ENCODE data around the gene PLA2G6. TPM values are rescaled to one million over a fixed set of nuclear protein-coding genes. Genes with fewer than 3 reads are reported as not detected.

The PLA2G6 gene
- total RNA-seq, 1 donor from 2014 or later, result 53.7 TPM

GRCh38 chr22:38215156-38216038 lies 33.8 kb upstream of the PLA2G6 start:
- intact Hi-C loops (cut with DNase I), result no loop called here

GRCh38 chr22:38214302-38215056 lies 32.8 kb upstream of the PLA2G6 start:
- DNase-seq (ENCODE audit: low spot score) (peak; percentile 89), ATAC-seq (peak; percentile 71)
- intact Hi-C loops (cut with DNase I), result no loop called here

More at GRCh38 chr22:38215156-38216038, 33.8 kb upstream of the PLA2G6 start:
- DNase-seq (ENCODE audit: low spot score) (peak; percentile 54), ATAC-seq (peak; percentile 0)

GRCh38 chr22:38213990-38214301 lies 32.3 kb upstream of the PLA2G6 start:
- intact Hi-C loops (cut with DNase I), result no loop called here
- ATAC-seq, result peak; percentile 1
- DNase-seq (ENCODE audit: low spot score), result no peak

GRCh38 chr22:38213319-38213989 lies 31.8 kb upstream of the PLA2G6 start:
- ATAC-seq (no peak), DNase-seq (ENCODE audit: low spot score) (no peak)
- intact Hi-C loops (cut with DNase I), result no loop called here

GRCh38 chr22:38212442-38212841 lies 30.8 kb upstream of the PLA2G6 start:
- ATAC-seq, result no peak
- intact Hi-C loops (cut with DNase I), result no loop called here
- no peak for DNase-seq (ENCODE audit: low spot score)

GRCh38 chr22:38211556-38211955 lies 29.9 kb upstream of the PLA2G6 start:
- intact Hi-C loops (cut with DNase I), result no loop called here
- DNase-seq (ENCODE audit: low spot score) (peak; percentile 53), ATAC-seq (no peak)

- no peak for ATAC-seq
- intact Hi-C loops (cut with DNase I), result no loop called here
These were observed 26.9 kb upstream of the PLA2G6 start for GRCh38 chr22:38208551-38208968.

GRCh38 chr22:38207898-38208432 lies 26.3 kb upstream of the PLA2G6 start:
- ATAC-seq (no peak), DNase-seq (ENCODE audit: low spot score) (no peak)
- intact Hi-C loops (cut with DNase I), result no loop called here

More at GRCh38 chr22:38208551-38208968, 26.9 kb upstream of the PLA2G6 start:
- DNase-seq (ENCODE audit: low spot score), result no peak

GRCh38 chr22:38205261-38206128 lies 23.9 kb upstream of the PLA2G6 start:
- intact Hi-C loops (cut with DNase I), result no loop called here
- DNase-seq (ENCODE audit: low spot score) (peak; percentile 89), ATAC-seq (peak; percentile 69)

- DNase-seq (ENCODE audit: low spot score) (no peak), ATAC-seq (no peak)
- intact Hi-C loops (cut with DNase I), result no loop called here
These were observed 23.2 kb upstream of the PLA2G6 start for GRCh38 chr22:38204784-38205183.

- DNase-seq (ENCODE audit: low spot score) (no peak), ATAC-seq (no peak)
- intact Hi-C loops (cut with DNase I), result no loop called here
These were observed 22.4 kb upstream of the PLA2G6 start for GRCh38 chr22:38203855-38204514.

GRCh38 chr22:38203090-38203810 lies 21.6 kb upstream of the PLA2G6 start:
- intact Hi-C loops (cut with DNase I), result no loop called here
- DNase-seq (ENCODE audit: low spot score) (peak; percentile 82), ATAC-seq (peak; percentile 7)

- intact Hi-C loops (cut with DNase I), result no loop called here
- peak; percentile 94 for DNase-seq (ENCODE audit: low spot score)
- ATAC-seq, result peak; percentile 79
These were observed 20.9 kb upstream of the PLA2G6 start for GRCh38 chr22:38202437-38203089.

- DNase-seq (ENCODE audit: low spot score) (peak; percentile 99), ATAC-seq (peak; percentile 79)
- intact Hi-C loops (cut with DNase I), result no loop called here
These were observed 20.2 kb upstream of the PLA2G6 start, which contains the start of gene MAFF for GRCh38 chr22:38201711-38202436. Gene MAFF (plus strand): TSS chr22:38201994. CDS start chr22:38213854, 11,860 bp downstream.

- DNase-seq (ENCODE audit: low spot score), result no peak
These were observed 19.7 kb upstream of the PLA2G6 start for GRCh38 chr22:38201371-38201710.

More at GRCh38 chr22:38201371-38201710, 19.7 kb upstream of the PLA2G6 start:
- intact Hi-C loops (cut with DNase I), result no loop called here
- no peak for ATAC-seq

Data from sciatic nerve (tissue), 2 donors.